SU-DHL-6 (cell line): Measurements from ENCODE around the gene SCAPER.

Experiments
- EZH2phosphoT487 ChIP-seq: fragments of 200-600 bp; sonication (generic), shearing (Covaris generic); conservative IDR thresholded peaks from 2 replicates; pipeline ENCODE4 v1.6.1; 2018; ENCODE audit warnings: mild to moderate bottlenecking, antibody characterized with exemption, low read length, moderate library complexity, mixed read lengths
- TF ChIP-seq, protein P1 (sequence below): fragments of 200-600 bp; sonication (generic); IDR thresholded peaks from one replicate; pipeline ENCODE4 v1.5.1; 2017; ENCODE audit warnings: antibody characterized with exemption, mild to moderate bottlenecking, low read length, moderate library complexity; ENCODE audit not compliant: insufficient read depth, poor library complexity, severe bottlenecking

DNA sequence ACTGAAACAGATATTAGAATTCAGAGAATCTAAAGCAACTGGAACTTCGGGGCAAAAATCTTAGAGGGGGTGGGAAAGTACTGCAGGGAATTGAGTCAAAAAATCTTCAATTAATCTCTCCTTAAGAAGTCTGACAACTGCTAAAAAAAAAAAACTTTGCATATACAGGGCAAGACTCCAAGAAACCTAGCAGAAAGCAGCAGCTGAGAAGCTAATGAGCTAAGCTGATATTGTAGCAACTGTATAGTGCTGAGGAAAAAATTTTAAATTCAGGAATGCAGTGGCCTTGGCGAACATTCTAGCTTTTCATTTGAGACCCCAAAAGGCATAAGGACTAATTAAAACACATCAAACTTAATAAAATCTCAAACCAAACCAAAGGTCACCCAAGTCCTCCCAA lies 113.6 kb downstream of the SCAPER start:
- TF ChIP-seq, protein P1, sequence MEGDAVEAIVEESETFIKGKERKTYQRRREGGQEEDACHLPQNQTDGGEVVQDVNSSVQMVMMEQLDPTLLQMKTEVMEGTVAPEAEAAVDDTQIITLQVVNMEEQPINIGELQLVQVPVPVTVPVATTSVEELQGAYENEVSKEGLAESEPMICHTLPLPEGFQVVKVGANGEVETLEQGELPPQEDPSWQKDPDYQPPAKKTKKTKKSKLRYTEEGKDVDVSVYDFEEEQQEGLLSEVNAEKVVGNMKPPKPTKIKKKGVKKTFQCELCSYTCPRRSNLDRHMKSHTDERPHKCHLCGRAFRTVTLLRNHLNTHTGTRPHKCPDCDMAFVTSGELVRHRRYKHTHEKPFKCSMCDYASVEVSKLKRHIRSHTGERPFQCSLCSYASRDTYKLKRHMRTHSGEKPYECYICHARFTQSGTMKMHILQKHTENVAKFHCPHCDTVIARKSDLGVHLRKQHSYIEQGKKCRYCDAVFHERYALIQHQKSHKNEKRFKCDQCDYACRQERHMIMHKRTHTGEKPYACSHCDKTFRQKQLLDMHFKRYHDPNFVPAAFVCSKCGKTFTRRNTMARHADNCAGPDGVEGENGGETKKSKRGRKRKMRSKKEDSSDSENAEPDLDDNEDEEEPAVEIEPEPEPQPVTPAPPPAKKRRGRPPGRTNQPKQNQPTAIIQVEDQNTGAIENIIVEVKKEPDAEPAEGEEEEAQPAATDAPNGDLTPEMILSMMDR, result no peak
- TF ChIP-seq EZH2phosphoT487, result no peak
